Neural progenitor cell (in vitro differentiated cells): ENCODE measurements around the gene NCAM1. TPM values are rescaled to one million over a fixed set of nuclear protein-coding genes. Genes with fewer than 3 reads are reported as not detected.

Source experiments
- DNase-seq: peaks from one replicate; pipeline ENCODE4 v3.0.0-alpha.2; 2016; ENCODE audit warnings: low spot score
- H2AFZ ChIP-seq: fragments of 200-600 bp; sonication (generic); replicated peaks from 2 replicates; pipeline ENCODE4 v1.6.1; 2016; ENCODE audit warnings: antibody characterized with exemption
- H3F3A ChIP-seq: fragments of 200-600 bp; sonication (generic); 2 replicates; pipeline ENCODE4 v1.6.1; 2016; ENCODE audit warnings: antibody characterized with exemption, low read depth
- H3K27ac ChIP-seq: fragments of 200-600 bp; sonication (generic); 2 replicates; pipeline ENCODE4 v1.5.1; 2016; ENCODE audit warnings: mild to moderate bottlenecking
- H3K27me3 ChIP-seq: fragments of 200-600 bp; sonication (generic); 2 replicates; pipeline ENCODE4 v1.6.1; 2016; ENCODE audit warnings: mild to moderate bottlenecking, moderate library complexity
- H3K36me3 ChIP-seq: fragments of 200-600 bp; sonication (generic); 2 replicates; pipeline ENCODE4 v1.5.1; 2016
- H3K4me1 ChIP-seq: fragments of 200-600 bp; sonication (generic); 2 replicates; pipeline ENCODE4 v1.6.1; 2016; ENCODE audit warnings: mixed run types
- H3K4me2 ChIP-seq: fragments of 200-600 bp; sonication (generic); 2 replicates; pipeline ENCODE4 v1.6.1; 2016
- H3K4me3 ChIP-seq: fragments of 200-600 bp; sonication (generic); 2 replicates; pipeline ENCODE4 v1.5.1; 2016
- H3K79me2 ChIP-seq: fragments of 200-600 bp; sonication (generic); 2 replicates; pipeline ENCODE4 v1.6.1; 2016; ENCODE audit warnings: low read depth
- H3K9ac ChIP-seq: fragments of 200-600 bp; sonication (generic); 2 replicates; pipeline ENCODE4 v1.6.1; 2016
- H3K9me3 ChIP-seq: fragments of 200-600 bp; sonication (generic); 2 replicates; pipeline ENCODE4 v1.5.1; 2016; ENCODE audit warnings: low read depth
- H4K20me1 ChIP-seq: fragments of 200-600 bp; sonication (generic); 2 replicates; pipeline ENCODE4 v1.6.1; 2016; ENCODE audit warnings: low read depth
- H3K27ac Mint-ChIP-seq: 3 replicates; pipeline ENCODE4 v1.8.0; 2021; ENCODE audit warnings: mixed read lengths
- H3K27me3 Mint-ChIP-seq: 2 replicates; pipeline ENCODE4 v1.8.0; 2022; ENCODE audit warnings: low read depth, mild to moderate bottlenecking, inconsistent platforms, moderate library complexity, mixed read lengths; ENCODE audit not compliant: insufficient read depth
- H3K36me3 Mint-ChIP-seq: 3 replicates; pipeline ENCODE4 v1.8.0; 2021; ENCODE audit warnings: mixed read lengths
- H3K4me1 Mint-ChIP-seq: 3 replicates; pipeline ENCODE4 v1.8.0; 2021; ENCODE audit warnings: mixed read lengths
- H3K4me3 Mint-ChIP-seq: 3 replicates; pipeline ENCODE4 v1.8.0; 2021; ENCODE audit warnings: mild to moderate bottlenecking, moderate library complexity, mixed read lengths
- H3K9me3 Mint-ChIP-seq: 3 replicates; pipeline ENCODE4 v1.8.0; 2020; ENCODE audit warnings: mixed read lengths
- EZH2 ChIP-seq: fragments of 200-600 bp; sonication (generic); IDR thresholded peaks from 2 replicates; pipeline ENCODE4 v1.6.1; 2017; ENCODE audit warnings: antibody characterized with exemption, mild to moderate bottlenecking, moderate library complexity
- EZH2phosphoT487 ChIP-seq: fragments of 200-600 bp; sonication (generic); IDR thresholded peaks from 2 replicates; pipeline ENCODE4 v1.6.1; 2017; ENCODE audit warnings: antibody characterized with exemption
- total RNA-seq: library from RNA; depleted of rRNA; stranded (reverse); fragments of >200 nt; gene quantifications from 2 replicates; pipeline ENCODE4 v1.2.3, GENCODE V29; 2015; ENCODE audit warnings: low replicate concordance
- TF ChIP-seq, protein P1 (sequence below): fragments of 200-600 bp; sonication (generic); IDR thresholded peaks from 2 replicates; pipeline ENCODE4 v1.5.1; 2017; ENCODE audit warnings: antibody characterized with exemption, mild to moderate bottlenecking

NCAM1 gene
- total RNA-seq, 1 donor from 2014 or later: 17.5 TPM

GRCh38 chr11:113260541-113260940 lies 299.3 kb downstream of the NCAM1 start:
- H3F3A ChIP-seq: no peaks in the 10 kb centered on the region
- H3K9ac ChIP-seq: no peak overlapping the region
- Mint-ChIP-seq H3K4me3 (no peak overlapping the region), H3K36me3 (peaks cover 12% of the 10 kb centered on the region), H3K9me3 (no peaks in the 10 kb centered on the region), H3K27me3 (no peaks in the 10 kb centered on the region), H3K27ac (no peak overlapping the region), H3K4me1 (peaks cover 7% of the 10 kb centered on the region)
- H3K4me3 ChIP-seq: no peak overlapping the region
- no peaks in the 10 kb centered on the region for H3K36me3 ChIP-seq
- H3K79me2 ChIP-seq: no peaks in the 10 kb centered on the region
- DNase-seq: no peak
- H3K9me3 ChIP-seq: no peaks in the 10 kb centered on the region
- H2AFZ ChIP-seq: no peak overlapping the region
- no peaks in the 10 kb centered on the region for H3K27me3 ChIP-seq
- H3K27ac ChIP-seq: no peak overlapping the region
- no peaks in the 10 kb centered on the region for H4K20me1 ChIP-seq
- H3K4me2 ChIP-seq: no peak overlapping the region
- TF ChIP-seq, protein P1, sequence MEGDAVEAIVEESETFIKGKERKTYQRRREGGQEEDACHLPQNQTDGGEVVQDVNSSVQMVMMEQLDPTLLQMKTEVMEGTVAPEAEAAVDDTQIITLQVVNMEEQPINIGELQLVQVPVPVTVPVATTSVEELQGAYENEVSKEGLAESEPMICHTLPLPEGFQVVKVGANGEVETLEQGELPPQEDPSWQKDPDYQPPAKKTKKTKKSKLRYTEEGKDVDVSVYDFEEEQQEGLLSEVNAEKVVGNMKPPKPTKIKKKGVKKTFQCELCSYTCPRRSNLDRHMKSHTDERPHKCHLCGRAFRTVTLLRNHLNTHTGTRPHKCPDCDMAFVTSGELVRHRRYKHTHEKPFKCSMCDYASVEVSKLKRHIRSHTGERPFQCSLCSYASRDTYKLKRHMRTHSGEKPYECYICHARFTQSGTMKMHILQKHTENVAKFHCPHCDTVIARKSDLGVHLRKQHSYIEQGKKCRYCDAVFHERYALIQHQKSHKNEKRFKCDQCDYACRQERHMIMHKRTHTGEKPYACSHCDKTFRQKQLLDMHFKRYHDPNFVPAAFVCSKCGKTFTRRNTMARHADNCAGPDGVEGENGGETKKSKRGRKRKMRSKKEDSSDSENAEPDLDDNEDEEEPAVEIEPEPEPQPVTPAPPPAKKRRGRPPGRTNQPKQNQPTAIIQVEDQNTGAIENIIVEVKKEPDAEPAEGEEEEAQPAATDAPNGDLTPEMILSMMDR: no peak
- TF ChIP-seq EZH2phosphoT487 (no peak), EZH2 (no peak)
- no peaks in the 10 kb centered on the region for H3K4me1 ChIP-seq

GRCh38 chr11:113261709-113262475 lies 300.7 kb downstream of the NCAM1 start:
- no peaks in the 10 kb centered on the region for H3K79me2 ChIP-seq
- no peaks in the 10 kb centered on the region for H3K9me3 Mint-ChIP-seq

DNA sequence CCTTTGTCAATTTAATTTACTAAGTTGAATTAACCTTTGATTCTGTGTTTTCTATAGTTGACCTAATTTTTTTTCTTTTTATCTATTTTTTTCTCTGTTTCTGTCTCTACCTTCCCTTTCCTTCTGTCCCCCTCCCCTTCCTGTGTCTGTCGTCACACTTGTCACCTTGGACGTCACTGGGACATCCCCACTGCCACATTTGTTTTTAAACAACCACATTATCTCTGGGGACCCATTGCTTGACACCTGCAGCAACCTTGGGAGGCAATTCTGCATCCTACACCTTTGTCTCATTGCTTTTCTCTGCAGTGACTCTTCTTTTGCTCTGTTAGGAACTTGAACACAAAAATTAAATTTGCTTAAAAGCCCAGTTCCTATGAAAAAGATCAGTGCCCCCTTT lies 301.4 kb downstream of the NCAM1 start:
- H3K79me2 ChIP-seq: no peaks in the 10 kb centered on the region
- no peak overlapping the region for H3K4me3 Mint-ChIP-seq
- no peaks in the 10 kb centered on the region for H3K27me3 Mint-ChIP-seq
- H3K27ac Mint-ChIP-seq: no peak overlapping the region
- H2AFZ ChIP-seq: no peak overlapping the region
- H3K4me2 ChIP-seq: no peak overlapping the region
- no peaks in the 10 kb centered on the region for H3K9me3 ChIP-seq
- H3K4me1 ChIP-seq: no peaks in the 10 kb centered on the region
- H4K20me1 ChIP-seq: no peaks in the 10 kb centered on the region
- no peak overlapping the region for H3K9ac ChIP-seq
- no peaks in the 10 kb centered on the region for H3K9me3 Mint-ChIP-seq
- no peak overlapping the region for H3K27ac ChIP-seq
- H3K36me3 Mint-ChIP-seq: peaks cover 12% of the 10 kb centered on the region
- TF ChIP-seq, protein P1: no peak
- TF ChIP-seq EZH2phosphoT487: no peak
- no peak for TF ChIP-seq EZH2
- no peaks in the 10 kb centered on the region for H3F3A ChIP-seq
- H3K4me3 ChIP-seq: no peak overlapping the region
- no peak for DNase-seq
- H3K36me3 ChIP-seq: no peaks in the 10 kb centered on the region
- H3K27me3 ChIP-seq: no peaks in the 10 kb centered on the region
- H3K4me1 Mint-ChIP-seq: peaks cover 12% of the 10 kb centered on the region

More at GRCh38 chr11:113261709-113262475, 300.7 kb downstream of the NCAM1 start:
- DNase-seq: no peak
- Mint-ChIP-seq H3K36me3 (peaks cover 12% of the 10 kb centered on the region), H3K4me3 (no peak overlapping the region), H3K27ac (no peak overlapping the region), H3K27me3 (no peaks in the 10 kb centered on the region), H3K4me1 (peaks cover 10% of the 10 kb centered on the region)
- Histone ChIP-seq H3K9ac (no peak overlapping the region), H3K27ac (no peak overlapping the region), H4K20me1 (no peaks in the 10 kb centered on the region), H3K4me1 (no peaks in the 10 kb centered on the region), H3K9me3 (no peaks in the 10 kb centered on the region), H2AFZ (no peak overlapping the region), H3K4me2 (no peak overlapping the region), H3F3A (no peaks in the 10 kb centered on the region), H3K36me3 (no peaks in the 10 kb centered on the region), H3K27me3 (no peaks in the 10 kb centered on the region), H3K4me3 (no peak overlapping the region)
- no peak for TF ChIP-seq EZH2
- no peak for TF ChIP-seq EZH2phosphoT487
- TF ChIP-seq, protein P1: no peak
